Measurements from ENCODE around the gene CDH26. TPM values are rescaled to one million over a fixed set of nuclear protein-coding genes. Genes with fewer than 3 reads are reported as not detected.

The CDH26 gene
- total and polyA plus RNA-seq, 9 of the 15 experiments (the other 6 are each of a cell fraction or from before 2014, with no cell fraction given) = 0.07 to 0.13 (median 0.10) TPM; not detected in 4

DNA sequence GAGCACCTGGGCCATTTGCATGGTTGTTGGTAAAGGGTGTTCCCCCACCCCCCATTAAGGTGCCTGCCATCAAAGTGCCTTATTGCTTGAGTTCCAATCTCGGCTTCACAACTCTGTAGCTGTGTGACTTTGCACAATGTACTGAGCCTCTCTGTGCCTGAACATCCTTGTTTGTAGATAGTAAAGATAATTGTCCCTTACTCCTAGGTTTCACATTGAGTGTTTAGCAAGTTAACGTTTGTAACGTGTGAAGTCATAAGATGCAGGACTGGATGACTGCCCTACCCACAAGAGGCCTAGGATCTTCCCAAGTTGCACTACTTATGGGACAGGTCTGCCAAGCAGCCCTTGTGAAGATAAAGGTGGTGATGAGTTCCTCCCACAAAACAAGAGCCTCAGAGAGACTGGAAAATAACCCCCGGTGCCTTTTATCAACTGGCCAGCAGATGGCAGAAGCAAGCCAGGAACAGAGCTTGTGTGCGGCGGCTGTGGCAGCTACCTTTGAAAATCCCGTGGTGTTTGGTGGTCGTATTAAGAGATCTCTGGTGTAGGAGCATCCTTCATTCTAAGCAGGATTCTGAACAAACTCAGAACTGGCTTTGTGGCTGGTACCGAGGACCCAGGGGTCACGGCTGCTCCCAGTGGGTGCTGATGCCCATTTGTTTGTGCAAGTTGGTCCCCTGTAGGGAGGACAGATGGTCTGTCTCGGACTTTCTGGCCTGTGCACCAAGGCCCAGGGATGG, 99.1 kb downstream of the CDH26 start:
- Histone ChIP-seq H3K9me1 (ENCODE audit: control insufficient read depth, insufficient read depth, low read length) (no peaks in the 10 kb centered on the region), H2AFZ (ENCODE audit: low read depth, low read length) (peak overlapping the region; percentile 79; the same call in 1 of the 2 replicates), H3K4me3 (no peak overlapping the region), H3K79me2 (ENCODE audit: control insufficient read depth, insufficient read depth, low read length) (no peaks in the 10 kb centered on the region), H3K4me2 (ENCODE audit: insufficient read depth, low read length) (no peak overlapping the region), H3K9ac (ENCODE audit: insufficient read depth in 1 of 2, low read depth in 2 of 2, low read length in 2 of 2) (no peak overlapping the region), H3K9me3 (replicated peaks; ENCODE audit: control insufficient read depth, insufficient read depth, low read depth, low read length) (no peaks in the 10 kb centered on the region), H3K4me1 (replicated peaks in 1 of 2; ENCODE audit: control insufficient read depth in 2 of 2, insufficient read depth in 2 of 2, low read length in 2 of 2) (peaks cover 5 to 7% of the 10 kb centered on the region in 2 experiments; a peak in 1 of 5 replicates), H3K27ac (ENCODE audit: extremely low read depth, low read depth, low read length) (no peak overlapping the region; the same call in 2 of the 3 replicates), H3K27me3 (ENCODE audit: control insufficient read depth in 2 of 2, insufficient read depth in 2 of 2, low read length in 2 of 2) (peaks cover 0 to 26% of the 10 kb centered on the region in 2 experiments; a peak in 2 of 5 replicates), H3K36me3 (ENCODE audit: control insufficient read depth, insufficient read depth, low read length) (no peaks in the 10 kb centered on the region), H4K20me1 (replicated peaks; ENCODE audit: control insufficient read depth, insufficient read depth, low read length) (no peaks in the 10 kb centered on the region)
- DNase-seq (ENCODE audit: extremely low read depth in 1 of 4, low spot score in 3 of 4) (peak; percentile 67 to 69 (median 68)), ATAC-seq (peak; percentile 89), FAIRE-seq (peak; percentile 89)
- in situ Hi-C loops (cut with MboI) = no loop called here
- intact Hi-C loops (cut with micrococcal nuclease) = loop anchor here (1.0 to 5.0 kb wide), 2 partner anchors 206 to 1065 kb away; no protein-coding TSS in a partner anchor
- ChIA-PET CTCF (ENCODE audit: low intra/inter-chr PET ratio) (interaction anchor here (0.7 to 1.2 kb wide), 3 partner anchors 154 to 1206 kb away, joined by 3 to 4 read pairs (median 3); no protein-coding TSS in a partner anchor), POLR2A (interaction anchor here (0.6 to 0.7 kb wide), 3 partner anchors 122 to 478 kb away, joined by 3 to 5 read pairs (median 3); no protein-coding TSS in a partner anchor)
- 6% methylated on average over 11 of the region's 11 CpGs for WGBS (ENCODE audit: insufficient coverage, low coverage, missing lambda C conversion rate)
- BruUV-seq (replicated peaks) = no TSS peak
- TF ChIP-seq DDX20 (tag; IDR thresholded peaks at IDR 0.05; ENCODE audit: low read depth) (no peak), STAT5B (CRISPR knock-in tag; IDR thresholded peaks at IDR 0.05) (no peak), ZNF212 (CRISPR knock-in tag; IDR thresholded peaks at IDR 0.05) (no peak), RAD21 (CRISPR knock-in tag; conservative IDR thresholded peaks at IDR 0.05 in 1 of 2, IDR thresholded peaks at IDR 0.05 in 1 of 2) (peak; percentile 59 to 69), ZNF431 (CRISPR knock-in tag; IDR thresholded peaks at IDR 0.05) (no peak)
- TF ChIP-seq, protein P1, sequence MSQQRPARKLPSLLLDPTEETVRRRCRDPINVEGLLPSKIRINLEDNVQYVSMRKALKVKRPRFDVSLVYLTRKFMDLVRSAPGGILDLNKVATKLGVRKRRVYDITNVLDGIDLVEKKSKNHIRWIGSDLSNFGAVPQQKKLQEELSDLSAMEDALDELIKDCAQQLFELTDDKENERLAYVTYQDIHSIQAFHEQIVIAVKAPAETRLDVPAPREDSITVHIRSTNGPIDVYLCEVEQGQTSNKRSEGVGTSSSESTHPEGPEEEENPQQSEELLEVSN (IDR thresholded peaks at IDR 0.05; ENCODE audit: borderline replicate concordance in 1 of 2, extremely low read depth in 1 of 2, insufficient read depth in 1 of 2, insufficient read length in 1 of 2, low read depth in 1 of 2, low read length in 1 of 2, poor library complexity in 1 of 2, severe bottlenecking in 1 of 2) = no peak
- TF ChIP-seq, protein P2, sequence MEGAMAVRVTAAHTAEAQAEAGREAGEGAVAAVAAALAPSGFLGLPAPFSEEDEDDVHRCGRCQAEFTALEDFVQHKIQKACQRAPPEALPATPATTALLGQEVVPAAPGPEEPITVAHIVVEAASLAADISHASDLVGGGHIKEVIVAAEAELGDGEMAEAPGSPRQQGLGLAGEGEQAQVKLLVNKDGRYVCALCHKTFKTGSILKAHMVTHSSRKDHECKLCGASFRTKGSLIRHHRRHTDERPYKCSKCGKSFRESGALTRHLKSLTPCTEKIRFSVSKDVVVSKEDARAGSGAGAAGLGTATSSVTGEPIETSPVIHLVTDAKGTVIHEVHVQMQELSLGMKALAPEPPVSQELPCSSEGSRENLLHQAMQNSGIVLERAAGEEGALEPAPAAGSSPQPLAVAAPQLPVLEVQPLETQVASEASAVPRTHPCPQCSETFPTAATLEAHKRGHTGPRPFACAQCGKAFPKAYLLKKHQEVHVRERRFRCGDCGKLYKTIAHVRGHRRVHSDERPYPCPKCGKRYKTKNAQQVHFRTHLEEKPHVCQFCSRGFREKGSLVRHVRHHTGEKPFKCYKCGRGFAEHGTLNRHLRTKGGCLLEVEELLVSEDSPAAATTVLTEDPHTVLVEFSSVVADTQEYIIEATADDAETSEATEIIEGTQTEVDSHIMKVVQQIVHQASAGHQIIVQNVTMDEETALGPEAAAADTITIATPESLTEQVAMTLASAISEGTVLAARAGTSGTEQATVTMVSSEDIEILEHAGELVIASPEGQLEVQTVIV (CRISPR knock-in tag; IDR thresholded peaks at IDR 0.05; ENCODE audit: borderline replicate concordance) = no peak
- TF ChIP-seq, protein P3, sequence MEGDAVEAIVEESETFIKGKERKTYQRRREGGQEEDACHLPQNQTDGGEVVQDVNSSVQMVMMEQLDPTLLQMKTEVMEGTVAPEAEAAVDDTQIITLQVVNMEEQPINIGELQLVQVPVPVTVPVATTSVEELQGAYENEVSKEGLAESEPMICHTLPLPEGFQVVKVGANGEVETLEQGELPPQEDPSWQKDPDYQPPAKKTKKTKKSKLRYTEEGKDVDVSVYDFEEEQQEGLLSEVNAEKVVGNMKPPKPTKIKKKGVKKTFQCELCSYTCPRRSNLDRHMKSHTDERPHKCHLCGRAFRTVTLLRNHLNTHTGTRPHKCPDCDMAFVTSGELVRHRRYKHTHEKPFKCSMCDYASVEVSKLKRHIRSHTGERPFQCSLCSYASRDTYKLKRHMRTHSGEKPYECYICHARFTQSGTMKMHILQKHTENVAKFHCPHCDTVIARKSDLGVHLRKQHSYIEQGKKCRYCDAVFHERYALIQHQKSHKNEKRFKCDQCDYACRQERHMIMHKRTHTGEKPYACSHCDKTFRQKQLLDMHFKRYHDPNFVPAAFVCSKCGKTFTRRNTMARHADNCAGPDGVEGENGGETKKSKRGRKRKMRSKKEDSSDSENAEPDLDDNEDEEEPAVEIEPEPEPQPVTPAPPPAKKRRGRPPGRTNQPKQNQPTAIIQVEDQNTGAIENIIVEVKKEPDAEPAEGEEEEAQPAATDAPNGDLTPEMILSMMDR (IDR thresholded peaks at IDR 0.05 in 2 of 3, conservative IDR thresholded peaks at IDR 0.05 in 1 of 3; ENCODE audit: insufficient read depth in 2 of 3, low read depth in 1 of 3, low read length in 3 of 3) = peak; percentile 75 to 85 (median 82)
- TF ChIP-seq, protein P4, sequence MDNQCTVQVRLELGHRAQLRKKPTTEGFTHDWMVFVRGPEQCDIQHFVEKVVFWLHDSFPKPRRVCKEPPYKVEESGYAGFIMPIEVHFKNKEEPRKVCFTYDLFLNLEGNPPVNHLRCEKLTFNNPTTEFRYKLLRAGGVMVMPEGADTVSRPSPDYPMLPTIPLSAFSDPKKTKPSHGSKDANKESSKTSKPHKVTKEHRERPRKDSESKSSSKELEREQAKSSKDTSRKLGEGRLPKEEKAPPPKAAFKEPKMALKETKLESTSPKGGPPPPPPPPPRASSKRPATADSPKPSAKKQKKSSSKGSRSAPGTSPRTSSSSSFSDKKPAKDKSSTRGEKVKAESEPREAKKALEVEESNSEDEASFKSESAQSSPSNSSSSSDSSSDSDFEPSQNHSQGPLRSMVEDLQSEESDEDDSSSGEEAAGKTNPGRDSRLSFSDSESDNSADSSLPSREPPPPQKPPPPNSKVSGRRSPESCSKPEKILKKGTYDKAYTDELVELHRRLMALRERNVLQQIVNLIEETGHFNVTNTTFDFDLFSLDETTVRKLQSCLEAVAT (IDR thresholded peaks at IDR 0.05) = no peak
- TF ChIP-seq, protein P5, sequence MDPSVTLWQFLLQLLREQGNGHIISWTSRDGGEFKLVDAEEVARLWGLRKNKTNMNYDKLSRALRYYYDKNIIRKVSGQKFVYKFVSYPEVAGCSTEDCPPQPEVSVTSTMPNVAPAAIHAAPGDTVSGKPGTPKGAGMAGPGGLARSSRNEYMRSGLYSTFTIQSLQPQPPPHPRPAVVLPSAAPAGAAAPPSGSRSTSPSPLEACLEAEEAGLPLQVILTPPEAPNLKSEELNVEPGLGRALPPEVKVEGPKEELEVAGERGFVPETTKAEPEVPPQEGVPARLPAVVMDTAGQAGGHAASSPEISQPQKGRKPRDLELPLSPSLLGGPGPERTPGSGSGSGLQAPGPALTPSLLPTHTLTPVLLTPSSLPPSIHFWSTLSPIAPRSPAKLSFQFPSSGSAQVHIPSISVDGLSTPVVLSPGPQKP (CRISPR knock-in tag; IDR thresholded peaks at IDR 0.05) = no peak
